GM21529 (cell line): ENCODE results near the gene SEBOX.
"Not testable (repeated sequence)": the region's sequence is repeated elsewhere in the genome, so short reads cannot be mapped to it uniquely, and the experiment has no call there.

Experiments used
- ATAC-seq: cut with Tn5 transposase; IDR thresholded peaks from one replicate; pipeline ENCODE4 v1.9.1; 2021; ENCODE audit not compliant: unreplicated experiment

SEBOX gene

GRCh38 chr17:28342313-28342712, 22.7 kb downstream of the SEBOX start:
- no peak for ATAC-seq

- ATAC-seq = no peak
Observed at GRCh38 chr17:28341516-28341915, 23.5 kb downstream of the SEBOX start.

GRCh38 chr17:28340374-28340773, 24.6 kb downstream of the SEBOX start:
- no peak for ATAC-seq

GRCh38 chr17:28339431-28339830, 25.6 kb downstream of the SEBOX start:
- ATAC-seq = no peak

GRCh38 chr17:28338769-28339212, 26.2 kb downstream of the SEBOX start:
- ATAC-seq = not testable (repeated sequence)

- ATAC-seq = no peak
Observed at GRCh38 chr17:28338056-28338768, 26.8 kb downstream of the SEBOX start.

GRCh38 chr17:28335959-28336871, 28.8 kb downstream of the SEBOX start:
- no peak for ATAC-seq

- peak; percentile 93 for ATAC-seq
Observed at GRCh38 chr17:28335201-28335958, 29.6 kb downstream of the SEBOX start, which contains the start of the genes IFT20 and TNFAIP1. TSS of gene IFT20 (minus strand) at chr17:28335472. CDS start at chr17:28331985, 3,487 bp downstream. TSS of gene TNFAIP1 (plus strand) at chr17:28335761. CDS start at chr17:28339522, 3,761 bp downstream.

GRCh38 chr17:28334666-28335200, 30.3 kb downstream of the SEBOX start:
- no peak for ATAC-seq

GRCh38 chr17:28334171-28334570, 30.8 kb downstream of the SEBOX start:
- no peak for ATAC-seq

GRCh38 chr17:28333083-28333746, 31.8 kb downstream of the SEBOX start:
- ATAC-seq = no peak

- no peak for ATAC-seq
Observed at GRCh38 chr17:28331891-28332420, 33.0 kb downstream of the SEBOX start.

- ATAC-seq = no peak
Observed at GRCh38 chr17:28330671-28331070, 34.3 kb downstream of the SEBOX start.

- ATAC-seq = no peak
Observed at GRCh38 chr17:28328325-28328724, 36.7 kb downstream of the SEBOX start.

- ATAC-seq = no peak
Observed at GRCh38 chr17:28327709-28328108, 37.3 kb downstream of the SEBOX start.

- peak; percentile 82 for ATAC-seq
Observed at GRCh38 chr17:28327031-28327607, 37.9 kb downstream of the SEBOX start.

- no peak for ATAC-seq
Observed at GRCh38 chr17:28326114-28326513, 38.9 kb downstream of the SEBOX start.

- ATAC-seq = no peak
Observed at GRCh38 chr17:28325211-28325610, 39.8 kb downstream of the SEBOX start.

- ATAC-seq = no peak
Observed at GRCh38 chr17:28324781-28325180, 40.2 kb downstream of the SEBOX start.
